ENCODE results near the gene AKT1S1.

Gene AKT1S1

DNA sequence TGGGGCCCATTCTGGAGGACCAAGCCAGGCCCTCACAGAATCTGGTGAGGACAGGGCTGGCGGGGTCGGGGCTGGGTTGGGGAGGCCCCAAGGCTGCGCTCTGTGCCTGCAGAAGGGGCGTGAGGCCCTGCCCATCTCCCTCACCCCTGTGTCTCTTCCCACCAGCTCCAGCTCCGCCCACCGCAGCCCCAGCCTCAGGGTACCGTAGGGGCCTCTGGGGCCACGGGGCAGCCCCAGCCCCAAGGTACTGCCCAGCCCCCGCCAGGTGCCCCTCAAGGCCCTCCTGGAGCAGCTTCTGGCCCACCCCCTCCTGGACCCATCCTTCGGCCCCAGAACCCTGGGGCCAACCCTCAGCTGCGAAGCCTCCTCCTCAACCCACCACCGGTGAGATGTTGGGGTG is 41.6 kb downstream of the AKT1S1 start:
- ChIA-PET CTCF (interaction anchor here (0.5 to 0.6 kb wide), 2 partner anchors 25 to 27 kb away, joined by 4 read pairs; no protein-coding TSS in a partner anchor), POLR2A (ENCODE audit: low non-redundant PET) (no interaction called here)
- no peak for TF ChIP-seq CTCF (conservative IDR thresholded peaks at IDR 0.05; ENCODE audit: low read depth)
- DNase-seq (ENCODE audit: low spot score) = no peak
- no peak overlapping the region for H3K27ac ChIP-seq

DNA sequence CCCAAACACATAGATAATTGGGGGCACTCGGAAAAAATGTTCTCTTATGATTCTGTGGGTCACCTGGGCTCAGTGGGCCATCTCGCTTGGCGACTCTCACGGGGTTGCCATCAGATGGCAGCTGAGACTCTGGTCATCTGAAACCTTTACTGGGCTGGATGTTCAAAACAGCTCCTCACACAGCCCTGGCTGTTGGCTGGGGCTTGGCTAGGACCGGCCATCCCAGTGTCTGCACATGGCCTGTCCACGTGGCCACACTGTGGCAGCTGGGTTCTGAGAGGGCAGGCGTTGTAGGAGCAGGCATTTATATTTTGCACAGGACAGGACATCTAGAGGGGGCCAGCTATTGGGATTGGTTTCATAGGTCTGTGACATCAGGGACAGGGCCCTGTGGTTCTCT is 43.6 kb downstream of the AKT1S1 start:
- TF ChIP-seq CTCF (conservative IDR thresholded peaks at IDR 0.05; ENCODE audit: low read depth) = no peak
- DNase-seq (ENCODE audit: low spot score) = no peak
- ChIA-PET CTCF (interaction anchor here (0.7 kb wide), 1 partner anchor 8 kb away, joined by 6 read pairs; no protein-coding TSS in a partner anchor), POLR2A (ENCODE audit: low non-redundant PET) (no interaction called here)
- H3K27ac ChIP-seq = peak overlapping the region; percentile 8

DNA sequence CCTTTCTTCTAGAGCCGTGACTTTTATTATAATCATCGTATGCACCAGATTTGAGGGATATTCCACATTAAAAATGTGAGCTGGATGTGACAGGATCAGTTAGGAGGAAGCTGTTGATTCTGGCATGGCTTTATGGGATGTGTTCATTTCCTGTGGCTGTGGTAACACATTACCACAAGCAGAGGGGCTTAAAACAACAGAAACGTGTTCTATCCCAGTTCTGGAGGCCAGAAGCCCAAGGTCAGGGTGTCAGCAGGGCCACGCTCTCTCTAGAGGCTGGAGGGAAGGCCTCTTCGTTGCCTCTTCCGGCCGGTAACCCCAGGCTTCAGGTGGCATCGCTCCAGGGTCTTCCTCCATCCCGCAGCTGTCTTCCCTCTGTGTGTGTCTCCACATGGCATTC is 44.6 kb downstream of the AKT1S1 start:
- ChIA-PET POLR2A (ENCODE audit: low non-redundant PET) (no interaction called here), CTCF (no interaction called here)
- TF ChIP-seq CTCF (conservative IDR thresholded peaks at IDR 0.05; ENCODE audit: low read depth) = no peak
- peak overlapping the region; percentile 8 for H3K27ac ChIP-seq
- DNase-seq (ENCODE audit: low spot score) = no peak

GRCh38 chr19:49831592-49831991 is 45.6 kb downstream of the AKT1S1 start:
- CTCF ChIA-PET = no interaction called here
- POLR2A ChIA-PET (ENCODE audit: low non-redundant PET) = no interaction called here
- peak overlapping the region; percentile 8; the same call in 1 of the 2 replicates for H3K27ac ChIP-seq
- TF ChIP-seq CTCF (conservative IDR thresholded peaks at IDR 0.05; ENCODE audit: low read depth) = no peak
- DNase-seq (ENCODE audit: low spot score) = no peak

DNA sequence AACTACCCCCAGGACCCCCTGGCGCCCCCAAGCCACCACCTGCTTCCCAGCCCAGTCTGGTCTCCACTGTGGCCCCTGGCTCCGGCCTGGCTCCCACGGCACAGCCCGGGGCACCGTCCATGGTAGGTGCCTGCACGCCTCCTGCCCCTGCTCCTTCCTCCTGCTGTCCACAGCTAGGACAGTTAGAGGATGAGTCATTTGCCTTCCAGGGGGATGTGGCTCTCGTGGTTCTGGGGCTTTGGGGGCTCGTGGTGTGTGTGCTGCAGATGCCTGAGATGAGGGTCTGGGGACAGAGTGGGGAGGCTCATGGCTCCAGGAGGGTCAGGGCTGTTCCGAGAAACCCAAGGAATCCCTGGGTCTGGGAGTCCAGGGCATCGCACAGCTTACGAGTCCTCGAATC is 46.4 kb downstream of the AKT1S1 start:
- DNase-seq (ENCODE audit: low spot score) = no peak
- CTCF ChIA-PET = no interaction called here
- no peak for TF ChIP-seq CTCF (conservative IDR thresholded peaks at IDR 0.05; ENCODE audit: low read depth)
- POLR2A ChIA-PET (ENCODE audit: low non-redundant PET) = no interaction called here
- H3K27ac ChIP-seq = no peak overlapping the region

DNA sequence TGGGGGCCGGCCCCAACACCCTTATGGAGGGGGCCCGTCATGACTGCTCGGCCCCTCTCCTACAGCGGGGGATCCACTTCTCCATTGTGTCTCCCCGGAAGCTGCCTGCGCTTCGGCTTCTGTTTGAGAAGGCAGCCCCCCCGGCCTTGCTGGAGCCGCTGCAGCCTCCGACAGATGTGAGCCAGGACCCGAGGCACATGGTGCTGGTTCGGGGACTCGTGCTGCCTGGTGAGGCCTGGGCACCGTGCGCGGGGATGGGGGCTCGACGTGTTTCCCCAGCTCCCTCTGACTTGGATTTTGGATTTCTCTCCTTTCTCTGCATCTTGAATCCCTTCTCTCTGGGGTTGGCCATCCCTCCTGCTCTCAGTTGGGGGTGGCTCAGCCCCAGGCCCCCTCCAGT is 47.4 kb downstream of the AKT1S1 start:
- TF ChIP-seq CTCF (conservative IDR thresholded peaks at IDR 0.05; ENCODE audit: low read depth) = no peak
- H3K27ac ChIP-seq = no peak overlapping the region
- no peak for DNase-seq (ENCODE audit: low spot score)
- ChIA-PET CTCF (no interaction called here), POLR2A (ENCODE audit: low non-redundant PET) (no interaction called here)

GRCh38 chr19:49829200-49829599 is 48.0 kb downstream of the AKT1S1 start:
- no peak for TF ChIP-seq CTCF (conservative IDR thresholded peaks at IDR 0.05; ENCODE audit: low read depth)
- ChIA-PET CTCF (no interaction called here), POLR2A (ENCODE audit: low non-redundant PET) (no interaction called here)
- no peak for DNase-seq (ENCODE audit: low spot score)
- H3K27ac ChIP-seq = 0 out of 2 replicates have a peak overlapping the region, but pooled peaks have one; percentile 0

Measured in RWPE1 (cell line).